Stimulated activated CD8-positive, alpha-beta memory T cell treated with anti-CD3 and anti-CD28 coated beads, Interleukin-7, amount 100 ng/mL, for 1 hour (primary cell): Measurements from ENCODE around the gene DYNLT1.
"Not testable (repeated sequence)": the region's sequence is repeated elsewhere in the genome, so short reads cannot be mapped to it uniquely, and the experiment has no call there.

Experiments
- DNase-seq, 2 donors: peaks; one replicate each; pipeline ENCODE4 v3.0.0-alpha.2; 2020; ENCODE audit warnings: low read depth in 2 of 2

The DYNLT1 gene

GRCh38 chr6:158644231-158645063 lies at the start of gene DYNLT1:
TSS of gene DYNLT1 (minus strand) at chr6:158644743. CDS start at chr6:158644708, 35 bp downstream.
- DNase-seq: peak; percentile 71 to 77

GRCh38 chr6:158688860-158689259 lies 44.3 kb upstream of the DYNLT1 start:
- DNase-seq: no peak

GRCh38 chr6:158687506-158687905 lies 43.0 kb upstream of the DYNLT1 start:
- DNase-seq: no peak

GRCh38 chr6:158686791-158687381 lies 42.3 kb upstream of the DYNLT1 start:
- DNase-seq: peak in 1 of 2 donors; percentile 10

- no peak for DNase-seq
Observed at GRCh38 chr6:158686311-158686710, 41.8 kb upstream of the DYNLT1 start.

GRCh38 chr6:158684745-158685324 lies 40.3 kb upstream of the DYNLT1 start:
- no peak for DNase-seq

GRCh38 chr6:158684311-158684710 lies 39.8 kb upstream of the DYNLT1 start:
- no peak for DNase-seq

- DNase-seq: no peak
Observed at GRCh38 chr6:158680481-158680880, 35.9 kb upstream of the DYNLT1 start.

GRCh38 chr6:158680015-158680414 lies 35.5 kb upstream of the DYNLT1 start:
- no peak for DNase-seq

- DNase-seq: no peak
Observed at GRCh38 chr6:158677906-158678578, 33.5 kb upstream of the DYNLT1 start.

- DNase-seq: not testable (repeated sequence)
Observed at GRCh38 chr6:158677094-158677493, 32.6 kb upstream of the DYNLT1 start.

GRCh38 chr6:158674342-158675131 lies 30.0 kb upstream of the DYNLT1 start:
- DNase-seq: no peak

- no peak for DNase-seq
Observed at GRCh38 chr6:158672726-158673125, 28.2 kb upstream of the DYNLT1 start.

GRCh38 chr6:158672119-158672518 lies 27.6 kb upstream of the DYNLT1 start:
- not testable (repeated sequence) for DNase-seq

- DNase-seq: no peak
Observed at GRCh38 chr6:158669145-158670035, 24.8 kb upstream of the DYNLT1 start.

GRCh38 chr6:158668707-158669103 lies 24.2 kb upstream of the DYNLT1 start:
- DNase-seq: no peak

GRCh38 chr6:158667360-158667981 lies 22.9 kb upstream of the DYNLT1 start:
- no peak for DNase-seq

GRCh38 chr6:158666628-158667359 lies 22.3 kb upstream of the DYNLT1 start:
- DNase-seq: no peak

- no peak for DNase-seq
Observed at GRCh38 chr6:158665332-158665731, 20.8 kb upstream of the DYNLT1 start.
